Measurements from ENCODE around the gene C1orf21. TPM values are rescaled to one million over a fixed set of nuclear protein-coding genes. Genes with fewer than 3 reads are reported as not detected.

The C1orf21 gene
- total and polyA plus RNA-seq, 2 donors (not counting 1 experiment from before 2014, with no cell fraction given): under 0.01 to 0.32 TPM

DNA sequence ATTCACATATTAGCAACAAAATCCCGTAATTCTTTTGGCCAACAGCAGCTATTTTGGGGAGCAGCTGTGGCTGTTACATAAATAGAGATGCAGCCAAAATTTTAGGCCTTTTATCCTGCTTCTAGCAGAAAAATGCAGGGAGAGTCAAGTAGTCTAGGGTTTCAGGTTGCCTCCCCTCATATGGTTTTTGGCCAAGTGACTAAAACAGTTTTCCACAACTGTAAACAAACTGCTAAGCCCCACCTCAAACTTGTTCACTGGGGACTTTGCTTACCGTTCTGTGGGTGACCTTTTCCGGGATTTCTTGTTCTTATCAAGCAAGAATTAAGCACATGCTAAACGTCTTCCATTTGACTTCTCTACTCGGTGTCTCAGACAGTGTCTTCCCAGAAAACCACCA is 234.4 kb downstream of the C1orf21 start:
- no peaks in the 10 kb centered on the region for H4K20me1 ChIP-seq (ENCODE audit: control insufficient read depth, insufficient read depth, low read length, poor library complexity, severe bottlenecking)
- H3K4me2 ChIP-seq (replicated peaks; ENCODE audit: low read depth, low read length, poor library complexity, severe bottlenecking): no peak overlapping the region
- H2AFZ ChIP-seq (ENCODE audit: insufficient read depth, low read depth, low read length, poor library complexity, severe bottlenecking): no peak overlapping the region
- POLR2A ChIA-PET: no interaction called here
- Mint-ChIP-seq H3K4me1 (no peaks in the 10 kb centered on the region), H3K4me3 (no peak overlapping the region), H3K9me3 (ENCODE audit: insufficient read depth) (no peaks in the 10 kb centered on the region), H3K27me3 (no peaks in the 10 kb centered on the region), H3K27ac (no peak overlapping the region)
- no peaks in the 10 kb centered on the region for H3K9me3 ChIP-seq (ENCODE audit: control extremely low read depth in 1 of 3, control insufficient read depth in 2 of 3, insufficient read depth in 1 of 3, low read length in 2 of 3)
- H3K27ac ChIP-seq (ENCODE audit: low read length in 2 of 2): no peak overlapping the region
- no peaks in the 10 kb centered on the region for H3K4me1 ChIP-seq (ENCODE audit: control insufficient read depth in 2 of 2, insufficient read depth in 2 of 2, low read length in 2 of 2)
- intact Hi-C loops (cut with micrococcal nuclease): no loop called here
- no peaks in the 10 kb centered on the region for H3K36me3 ChIP-seq (replicated peaks in 1 of 2; ENCODE audit: control extremely low read depth in 1 of 2, control insufficient read depth in 1 of 2, extremely low read depth in 1 of 2, insufficient read depth in 2 of 2, low read length in 1 of 2)
- DNase-seq (no peak), ATAC-seq (ENCODE audit: low read depth) (no peak)
- WGBS (ENCODE audit: insufficient coverage): 100% methylated on average over 3 of the region's 5 CpGs
- no peak overlapping the region for H3K4me3 ChIP-seq (ENCODE audit: control extremely low read depth in 1 of 5, extremely low read depth in 1 of 5, insufficient read depth in 1 of 5, low read depth in 2 of 5, low read length in 4 of 5)
- CTCF ChIA-PET: no interaction called here
- no peaks in the 10 kb centered on the region for H3K27me3 ChIP-seq (replicated peaks in 1 of 4; ENCODE audit: control extremely low read depth in 1 of 4, control insufficient read depth in 3 of 4, insufficient read depth in 4 of 4, low read length in 3 of 4)
- TF ChIP-seq EZH2 (IDR thresholded peaks at IDR 0.05; ENCODE audit: borderline replicate concordance, insufficient read depth, low read depth, low read length, poor library complexity, severe bottlenecking): no peak
- TF ChIP-seq, protein P1, sequence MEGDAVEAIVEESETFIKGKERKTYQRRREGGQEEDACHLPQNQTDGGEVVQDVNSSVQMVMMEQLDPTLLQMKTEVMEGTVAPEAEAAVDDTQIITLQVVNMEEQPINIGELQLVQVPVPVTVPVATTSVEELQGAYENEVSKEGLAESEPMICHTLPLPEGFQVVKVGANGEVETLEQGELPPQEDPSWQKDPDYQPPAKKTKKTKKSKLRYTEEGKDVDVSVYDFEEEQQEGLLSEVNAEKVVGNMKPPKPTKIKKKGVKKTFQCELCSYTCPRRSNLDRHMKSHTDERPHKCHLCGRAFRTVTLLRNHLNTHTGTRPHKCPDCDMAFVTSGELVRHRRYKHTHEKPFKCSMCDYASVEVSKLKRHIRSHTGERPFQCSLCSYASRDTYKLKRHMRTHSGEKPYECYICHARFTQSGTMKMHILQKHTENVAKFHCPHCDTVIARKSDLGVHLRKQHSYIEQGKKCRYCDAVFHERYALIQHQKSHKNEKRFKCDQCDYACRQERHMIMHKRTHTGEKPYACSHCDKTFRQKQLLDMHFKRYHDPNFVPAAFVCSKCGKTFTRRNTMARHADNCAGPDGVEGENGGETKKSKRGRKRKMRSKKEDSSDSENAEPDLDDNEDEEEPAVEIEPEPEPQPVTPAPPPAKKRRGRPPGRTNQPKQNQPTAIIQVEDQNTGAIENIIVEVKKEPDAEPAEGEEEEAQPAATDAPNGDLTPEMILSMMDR (IDR thresholded peaks at IDR 0.05): no peak
- H3K9ac ChIP-seq (ENCODE audit: low read length): no peak overlapping the region
- H3K79me2 ChIP-seq (ENCODE audit: control insufficient read depth, insufficient read depth, low read length): no peaks in the 10 kb centered on the region

DNA sequence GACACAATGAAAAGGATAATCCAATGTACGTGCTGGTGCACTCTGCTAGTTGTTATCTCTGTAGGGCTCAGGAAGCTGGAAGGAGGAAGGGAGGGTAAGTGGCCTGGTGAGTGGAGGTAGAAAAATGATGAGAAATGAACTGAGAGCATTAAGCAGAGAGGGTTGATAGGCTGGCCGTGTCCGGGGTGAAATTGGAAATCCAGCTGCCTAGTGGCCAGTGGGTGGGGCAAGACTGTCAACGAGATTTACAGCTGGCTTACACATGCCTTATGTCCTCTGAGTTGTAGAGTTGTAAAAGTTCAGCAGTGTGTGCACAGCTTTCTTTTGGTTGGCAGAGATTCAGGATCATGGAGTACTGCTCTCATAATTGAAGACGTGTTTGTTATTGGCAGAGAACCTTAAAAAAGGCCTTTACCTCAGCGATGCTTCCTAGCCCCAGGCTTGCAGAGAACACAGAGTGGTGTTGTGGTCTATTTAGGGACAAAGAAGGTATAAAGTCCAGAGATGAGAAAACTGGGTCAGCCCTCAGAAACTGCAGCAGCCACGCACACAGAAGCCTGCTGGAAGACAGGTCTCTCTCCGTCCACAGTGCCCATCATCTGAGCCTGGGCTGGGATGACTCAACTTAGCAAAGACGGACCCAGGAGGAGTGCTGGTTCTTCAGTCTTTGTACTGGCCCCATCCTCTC is 235.5 kb downstream of the C1orf21 start:
- CTCF ChIA-PET: no interaction called here
- Histone ChIP-seq H3K27ac (ENCODE audit: low read length in 2 of 2) (no peak overlapping the region), H3K9me3 (ENCODE audit: control extremely low read depth in 1 of 3, control insufficient read depth in 2 of 3, insufficient read depth in 1 of 3, low read length in 2 of 3) (no peaks in the 10 kb centered on the region), H3K4me3 (ENCODE audit: control extremely low read depth in 1 of 5, extremely low read depth in 1 of 5, insufficient read depth in 1 of 5, low read depth in 2 of 5, low read length in 4 of 5) (no peak overlapping the region), H3K9ac (ENCODE audit: low read length) (no peak overlapping the region), H2AFZ (ENCODE audit: insufficient read depth, low read depth, low read length, poor library complexity, severe bottlenecking) (no peak overlapping the region), H3K4me2 (replicated peaks; ENCODE audit: low read depth, low read length, poor library complexity, severe bottlenecking) (no peak overlapping the region), H3K27me3 (replicated peaks in 1 of 4; ENCODE audit: control extremely low read depth in 1 of 4, control insufficient read depth in 3 of 4, insufficient read depth in 4 of 4, low read length in 3 of 4) (no peaks in the 10 kb centered on the region), H4K20me1 (ENCODE audit: control insufficient read depth, insufficient read depth, low read length, poor library complexity, severe bottlenecking) (no peaks in the 10 kb centered on the region), H3K4me1 (ENCODE audit: control insufficient read depth in 2 of 2, insufficient read depth in 2 of 2, low read length in 2 of 2) (no peaks in the 10 kb centered on the region), H3K36me3 (replicated peaks in 1 of 2; ENCODE audit: control extremely low read depth in 1 of 2, control insufficient read depth in 1 of 2, extremely low read depth in 1 of 2, insufficient read depth in 2 of 2, low read length in 1 of 2) (no peaks in the 10 kb centered on the region), H3K79me2 (ENCODE audit: control insufficient read depth, insufficient read depth, low read length) (no peaks in the 10 kb centered on the region)
- ATAC-seq (ENCODE audit: low read depth) (no peak), DNase-seq (no peak)
- no peaks in the 10 kb centered on the region for H3K9me3 Mint-ChIP-seq (ENCODE audit: insufficient read depth)
- intact Hi-C loops (cut with micrococcal nuclease): no loop called here
- H3K27ac Mint-ChIP-seq: no peak overlapping the region
- H3K27me3 Mint-ChIP-seq: no peaks in the 10 kb centered on the region
- TF ChIP-seq, protein P1 (IDR thresholded peaks at IDR 0.05): no peak
- no peak for TF ChIP-seq EZH2 (IDR thresholded peaks at IDR 0.05; ENCODE audit: borderline replicate concordance, insufficient read depth, low read depth, low read length, poor library complexity, severe bottlenecking)
- H3K4me1 Mint-ChIP-seq: no peaks in the 10 kb centered on the region
- 91% methylated on average over 9 of the region's 9 CpGs for WGBS (ENCODE audit: insufficient coverage)
- no peak overlapping the region for H3K4me3 Mint-ChIP-seq
- POLR2A ChIA-PET: no interaction called here
